Mesenchymal stem cell (in vitro differentiated cells and primary cell): ENCODE measurements around the gene SP2.

Experiments used
- DNase-seq: peaks from one replicate; pipeline ENCODE4 v3.0.0-alpha.2; 2013
- H2AFZ ChIP-seq: one replicate; pipeline ENCODE4 v1.6.1; 2013; ENCODE audit warnings: low read depth, mild to moderate bottlenecking, control low read depth, inconsistent platforms, low read length, moderate library complexity
- H2AK5ac ChIP-seq: 2 replicates; pipeline ENCODE4 v1.6.1; 2013; ENCODE audit warnings: low read length, moderate library complexity, mild to moderate bottlenecking, inconsistent platforms; ENCODE audit not compliant: severe bottlenecking
- H2BK120ac ChIP-seq: one replicate; pipeline ENCODE4 v1.6.1; 2013; ENCODE audit warnings: low read depth, mild to moderate bottlenecking, inconsistent platforms, low read length, moderate library complexity
- H2BK12ac ChIP-seq, 2 experiments: one replicate each; pipeline ENCODE4 v1.6.1; 2013; ENCODE audit warnings: inconsistent platforms in 2 of 2, low read length in 2 of 2, mild to moderate bottlenecking in 2 of 2, moderate library complexity in 2 of 2, control low read depth in 1 of 2
- H2BK15ac ChIP-seq: one replicate; pipeline ENCODE4 v1.6.1; 2013; ENCODE audit warnings: mild to moderate bottlenecking, low read depth, inconsistent platforms; ENCODE audit not compliant: poor library complexity, severe bottlenecking
- H2BK5ac ChIP-seq: 2 replicates; pipeline ENCODE4 v1.6.1; 2013; ENCODE audit warnings: low read depth, mild to moderate bottlenecking, low read length, control low read depth, inconsistent platforms; ENCODE audit not compliant: poor library complexity, severe bottlenecking
- H3K14ac ChIP-seq, 2 experiments: one replicate each; pipeline ENCODE4 v1.6.1; 2013; ENCODE audit warnings: inconsistent platforms in 2 of 2, low read length in 2 of 2, control low read depth in 1 of 2, mild to moderate bottlenecking in 1 of 2, moderate library complexity in 1 of 2
- H3K18ac ChIP-seq, 2 experiments: one replicate each; pipeline ENCODE4 v1.6.1; 2013; ENCODE audit warnings: inconsistent platforms in 2 of 2, low read length in 2 of 2, control low read depth in 1 of 2, low read depth in 1 of 2, mild to moderate bottlenecking in 1 of 2
- H3K23ac ChIP-seq, 2 experiments: one replicate each; pipeline ENCODE4 v1.6.1; 2013; ENCODE audit warnings: inconsistent platforms in 2 of 2, low read length in 2 of 2, mild to moderate bottlenecking in 2 of 2, moderate library complexity in 2 of 2, control low read depth in 1 of 2
- H3K27ac ChIP-seq: 2 replicates; pipeline ENCODE4 v1.5.1; 2013; ENCODE audit warnings: mild to moderate bottlenecking, moderate library complexity, low read length, control low read depth, inconsistent platforms; ENCODE audit not compliant: poor library complexity, severe bottlenecking
- H3K27me3 ChIP-seq, 2 experiments: 2 replicates each; pipeline versions ENCODE4 v1.6.1 to v1.7.0; 2013; ENCODE audit warnings: low read length in 2 of 2, mild to moderate bottlenecking in 2 of 2, moderate library complexity in 2 of 2, control low read depth in 1 of 2, inconsistent platforms in 1 of 2; ENCODE audit not compliant: control insufficient read depth in 1 of 2, insufficient read depth in 1 of 2
- H3K36me3 ChIP-seq, 2 experiments: 2 replicates each; pipeline versions ENCODE4 v1.6.1 to v1.7.0; 2013; ENCODE audit warnings: low read length in 2 of 2, control low read depth in 1 of 2, inconsistent platforms in 1 of 2, low read depth in 1 of 2, mild to moderate bottlenecking in 1 of 2; ENCODE audit not compliant: insufficient read depth in 2 of 2, control insufficient read depth in 1 of 2
- H3K4ac ChIP-seq, 2 experiments: one replicate each; pipeline ENCODE4 v1.6.1; 2013; ENCODE audit warnings: inconsistent platforms in 2 of 2, low read length in 2 of 2, mild to moderate bottlenecking in 2 of 2, moderate library complexity in 2 of 2, control low read depth in 1 of 2, low read depth in 1 of 2
- H3K4me1 ChIP-seq: 2 replicates; pipeline ENCODE4 v1.6.1; 2013; ENCODE audit warnings: low read depth, low read length, control low read depth; ENCODE audit not compliant: control insufficient read depth, insufficient read depth
- H3K4me2 ChIP-seq: 2 replicates; pipeline ENCODE4 v1.6.1; 2013; ENCODE audit warnings: low read length, mild to moderate bottlenecking, inconsistent platforms; ENCODE audit not compliant: poor library complexity, severe bottlenecking
- H3K4me3 ChIP-seq, 2 experiments: 2 replicates each; pipeline versions ENCODE4 v1.5.1 to v1.7.0; 2013; ENCODE audit warnings: low read length in 2 of 2, mild to moderate bottlenecking in 2 of 2, control low read depth in 1 of 2, low read depth in 1 of 2; ENCODE audit not compliant: insufficient read depth in 1 of 2
- H3K79me1 ChIP-seq: replicated peaks from 2 replicates; pipeline ENCODE4 v1.6.1; 2013; ENCODE audit warnings: mild to moderate bottlenecking, control low read depth, low read length, inconsistent platforms; ENCODE audit not compliant: poor library complexity, severe bottlenecking
- H3K9ac ChIP-seq: 2 replicates; pipeline ENCODE4 v1.7.0; 2013; ENCODE audit warnings: mild to moderate bottlenecking, low read length, moderate library complexity
- H3K9me3 ChIP-seq: 2 replicates; pipeline ENCODE4 v1.7.0; 2013; ENCODE audit warnings: mild to moderate bottlenecking, low read length; ENCODE audit not compliant: control insufficient read depth
- H4K8ac ChIP-seq: one replicate; pipeline ENCODE4 v1.6.1; 2013; ENCODE audit warnings: inconsistent platforms, mild to moderate bottlenecking, low read length, moderate library complexity
- H4K91ac ChIP-seq: one replicate; pipeline ENCODE4 v1.6.1; 2013; ENCODE audit warnings: mild to moderate bottlenecking, low read length, inconsistent platforms
- WGBS: methylation state at CpG from one replicate; pipeline ENCODE4 v1.1.7; 2013; ENCODE audit warnings: mixed read lengths; 5-methylcytosine and 5-hydroxymethylcytosine counted together

The SP2 gene

DNA sequence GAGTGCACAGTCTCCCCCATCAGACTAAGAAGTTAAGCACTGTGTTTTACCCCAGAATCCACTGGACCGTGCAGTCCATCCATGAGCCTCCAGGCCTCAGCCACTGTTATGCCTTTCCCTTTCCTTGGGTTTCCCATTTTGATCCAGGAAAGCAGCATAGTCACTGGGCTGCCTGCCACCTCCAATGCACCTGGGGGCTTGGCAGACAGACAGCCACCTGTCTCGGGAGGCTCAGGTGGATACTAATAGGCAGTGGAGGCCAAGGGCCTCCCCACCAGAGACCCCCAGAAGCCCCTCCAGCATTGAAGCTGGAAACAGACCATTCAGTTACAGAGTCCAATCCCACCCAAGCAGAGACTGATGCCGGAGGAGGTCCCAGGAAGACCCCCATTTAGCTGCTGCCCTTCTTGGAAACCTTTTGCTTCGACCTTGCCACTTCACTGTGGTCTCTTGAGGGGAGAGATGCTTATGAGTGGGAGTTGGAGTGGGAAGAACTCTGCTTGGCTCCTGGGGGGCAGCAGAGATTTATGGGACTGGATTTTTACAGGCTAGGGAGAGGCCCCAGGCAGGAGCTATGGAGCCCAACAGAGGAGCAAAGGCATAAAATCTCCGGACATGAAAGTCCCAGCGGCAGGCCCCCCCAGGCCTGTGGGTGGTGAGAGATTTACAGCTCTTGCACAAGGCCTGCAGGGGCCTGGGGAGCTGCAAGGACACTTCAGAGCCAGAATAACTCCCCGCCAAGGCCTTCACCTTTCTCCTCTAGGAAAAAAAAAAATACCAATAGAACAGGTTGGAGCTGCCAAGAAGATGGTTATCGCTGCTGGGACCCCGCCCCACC is 12.2 kb upstream of the SP2 start:
- Histone ChIP-seq H3K18ac (no peak overlapping the region), H2BK5ac (no peak overlapping the region), H3K9me3 (no peaks in the 10 kb centered on the region), H3K27ac (no peak overlapping the region), H3K4me1 (no peaks in the 10 kb centered on the region), H4K8ac (peak overlapping the region; percentile 64), H3K4me2 (no peak overlapping the region), H3K4ac (no peak overlapping the region), H2BK15ac (no peak overlapping the region), H4K91ac (no peak overlapping the region), H3K14ac (no peak overlapping the region), H3K4me3 (no peak overlapping the region), H3K79me1 (no peaks in the 10 kb centered on the region), H2BK120ac (peak overlapping the region; percentile 27), H2AK5ac (no peak overlapping the region), H3K23ac (no peak overlapping the region), H2BK12ac (peak overlapping the region in 1 of 2 experiments; percentile 38), H3K27me3 (peaks cover 0 to 58% of the 10 kb centered on the region in 2 experiments), H3K36me3 (no peaks in the 10 kb centered on the region), H3K9ac (no peak overlapping the region), H2AFZ (no peak overlapping the region)
- 44% methylated on average over 7 of the region's 9 CpGs for WGBS
- no peak for DNase-seq

DNA sequence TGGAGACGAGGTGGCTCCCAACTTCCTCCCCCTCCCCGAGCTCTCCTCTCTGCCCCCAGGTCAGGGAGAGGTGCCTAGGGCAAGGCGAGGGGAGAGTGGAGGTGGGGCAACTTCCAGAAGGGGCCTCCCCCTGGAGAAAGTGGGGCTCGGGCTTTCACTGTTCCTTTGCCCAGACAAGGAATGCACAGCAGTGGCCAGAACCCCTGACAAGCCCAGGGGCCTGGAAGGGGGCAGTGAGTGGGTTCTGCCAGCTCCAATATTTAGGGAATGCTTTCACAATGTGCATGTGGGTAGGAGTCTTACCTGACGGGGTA is 11.7 kb upstream of the SP2 start:
- 57% methylated on average over 3 of the region's 5 CpGs for WGBS
- DNase-seq = no peak

DNA sequence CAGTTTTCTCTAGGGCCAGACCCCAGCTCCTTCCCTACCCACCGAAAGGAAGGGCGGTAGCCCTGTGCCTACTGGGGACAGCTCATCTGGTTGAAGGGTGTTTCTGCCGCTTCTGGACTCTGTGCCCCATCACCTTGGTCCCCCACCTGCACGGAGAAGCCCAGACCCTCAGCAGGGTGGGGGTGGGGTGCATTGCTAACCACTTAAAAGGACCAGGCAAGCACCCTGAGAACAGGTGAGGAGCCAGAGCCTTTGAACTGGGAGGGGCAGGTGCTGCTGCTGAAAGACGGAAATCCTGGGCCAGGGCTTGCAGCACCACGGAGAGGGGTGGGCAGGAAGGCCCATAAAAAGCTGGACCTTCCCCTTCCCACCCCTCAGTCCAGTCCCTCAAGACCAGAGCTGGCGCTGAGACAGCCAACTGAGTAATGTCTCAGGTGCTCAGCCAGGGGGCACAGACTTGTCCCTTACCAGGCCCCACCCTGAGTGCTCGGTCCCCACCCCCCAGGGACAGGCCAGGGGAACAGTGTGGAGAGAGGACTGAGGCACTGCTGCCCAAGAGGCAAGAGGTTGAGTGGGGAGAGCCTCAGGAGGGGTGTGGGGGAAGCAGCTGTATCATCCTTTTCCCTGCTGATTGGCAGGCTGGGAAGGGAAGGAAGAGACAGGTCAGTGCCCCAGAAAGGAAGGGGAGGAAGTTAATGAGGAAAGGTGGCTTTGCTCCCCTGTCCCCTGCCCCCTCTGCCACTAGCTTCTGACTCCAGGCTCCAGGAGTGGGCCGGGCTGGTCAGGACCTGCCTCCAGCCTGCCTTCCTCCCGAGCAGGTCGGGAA is 10.9 kb upstream of the SP2 start:
- no peak overlapping the region for H3K4me2 ChIP-seq
- no peak overlapping the region for H2BK15ac ChIP-seq
- peak overlapping the region in 1 of 2 experiments; percentile 34 for H2BK12ac ChIP-seq
- no peak overlapping the region for H3K9ac ChIP-seq
- H2BK120ac ChIP-seq = no peak overlapping the region
- no peaks in the 10 kb centered on the region for H3K4me1 ChIP-seq
- peaks cover 0 to 51% of the 10 kb centered on the region in 2 experiments for H3K27me3 ChIP-seq
- H3K4me3 ChIP-seq = no peak overlapping the region
- no peak overlapping the region for H3K14ac ChIP-seq
- no peak overlapping the region for H3K4ac ChIP-seq
- H3K79me1 ChIP-seq = no peaks in the 10 kb centered on the region
- H4K91ac ChIP-seq = no peak overlapping the region
- no peak overlapping the region for H2BK5ac ChIP-seq
- H3K27ac ChIP-seq = no peak overlapping the region
- H4K8ac ChIP-seq = no peak overlapping the region
- no peaks in the 10 kb centered on the region for H3K9me3 ChIP-seq
- no peaks in the 10 kb centered on the region for H3K36me3 ChIP-seq
- peak overlapping the region in 1 of 2 experiments; percentile 50 for H3K23ac ChIP-seq
- H2AK5ac ChIP-seq = no peak overlapping the region
- WGBS = 58% methylated on average over 10 of the region's 11 CpGs
- H3K18ac ChIP-seq = peak overlapping the region in 1 of 2 experiments; percentile 50
- H2AFZ ChIP-seq = no peak overlapping the region
- DNase-seq = no peak

More for the DNA sequence above, 11.7 kb upstream of the SP2 start:
- Histone ChIP-seq H2BK120ac (peak overlapping the region; percentile 27), H4K91ac (no peak overlapping the region), H2AFZ (no peak overlapping the region), H3K23ac (no peak overlapping the region), H3K27ac (no peak overlapping the region), H3K4me1 (no peaks in the 10 kb centered on the region), H3K4me2 (no peak overlapping the region), H3K18ac (no peak overlapping the region), H2AK5ac (no peak overlapping the region), H2BK12ac (no peak overlapping the region), H3K9ac (no peak overlapping the region), H3K79me1 (no peaks in the 10 kb centered on the region), H2BK5ac (no peak overlapping the region), H3K4me3 (no peak overlapping the region), H4K8ac (no peak overlapping the region), H3K36me3 (no peaks in the 10 kb centered on the region), H3K4ac (peak overlapping the region in 1 of 2 experiments; percentile 39), H2BK15ac (no peak overlapping the region), H3K9me3 (no peaks in the 10 kb centered on the region), H3K27me3 (peaks cover 0 to 53% of the 10 kb centered on the region in 2 experiments), H3K14ac (no peak overlapping the region)

DNA sequence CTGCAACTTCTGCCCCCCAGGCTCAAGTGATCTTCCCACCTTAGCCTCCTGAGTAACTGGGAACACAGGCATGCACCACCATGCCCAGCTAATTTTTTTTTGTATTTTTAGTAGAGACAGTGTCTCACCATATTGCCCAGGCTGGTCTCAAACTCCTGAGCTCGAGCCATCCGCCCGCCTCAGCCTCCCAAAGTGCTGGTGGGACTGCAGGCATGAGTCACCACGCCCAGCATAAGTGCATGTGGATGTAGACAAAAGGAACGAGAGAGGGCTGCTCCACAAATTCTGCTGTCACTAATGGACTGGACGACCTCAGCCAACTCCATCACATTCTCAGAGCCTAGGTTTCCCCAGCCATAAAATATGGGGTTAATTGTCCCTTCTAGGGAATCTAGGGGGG is 7.7 kb upstream of the SP2 start:
- Histone ChIP-seq H3K4me1 (no peaks in the 10 kb centered on the region), H2AK5ac (no peak overlapping the region), H3K4ac (no peak overlapping the region), H2BK12ac (no peak overlapping the region), H3K14ac (no peak overlapping the region), H2BK15ac (no peak overlapping the region), H3K27me3 (peaks cover 0 to 26% of the 10 kb centered on the region in 2 experiments), H3K18ac (no peak overlapping the region), H3K4me3 (no peak overlapping the region), H2AFZ (no peak overlapping the region), H3K79me1 (no peaks in the 10 kb centered on the region), H3K27ac (no peak overlapping the region), H3K9me3 (no peaks in the 10 kb centered on the region), H2BK5ac (no peak overlapping the region), H4K91ac (no peak overlapping the region), H3K4me2 (no peak overlapping the region), H4K8ac (no peak overlapping the region), H3K23ac (no peak overlapping the region), H2BK120ac (no peak overlapping the region), H3K9ac (no peak overlapping the region), H3K36me3 (no peaks in the 10 kb centered on the region)
- 74% methylated on average over 4 of the region's 6 CpGs for WGBS
- DNase-seq = no peak
